Right ventricle myocardium inferior (tissue), 1 donor: Measurements from ENCODE around the gene ZMYND8. TPM values are rescaled to one million over a fixed set of nuclear protein-coding genes. Genes with fewer than 3 reads are reported as not detected.

Experiments
- ATAC-seq: fragments of 200-7000 bp; cut with Tn5 transposase; one replicate; pipeline ENCODE4 v1.9.1; 2020; ENCODE audit warnings: mild to moderate bottlenecking, moderate library complexity
- DNase-seq: peaks from one replicate; pipeline ENCODE4 v3.0.0; 2021; ENCODE audit errors: missing footprints
- intact Hi-C: fragments of 100-400 bp; cut with DNase I; formaldehyde crosslinking; loops from one replicate; pipeline ENCODE4 v1.11.0; 2022
- total RNA-seq: library from RNA; stranded (reverse); fragmentation: NEBNext Ultra II Directional; extraction: Animal tissue kit (Norgen Biotek cat#: 25700); gene quantifications from one replicate; pipeline ENCODE4 v1.2.1, GENCODE V29; 2021
- donor health status: DM: no; HTN: yes; CAD: no; lungs with severe emphysema.

ZMYND8 gene
- total RNA-seq, 1 donor from 2014 or later, result 36.1 TPM

- no peak for ATAC-seq
- intact Hi-C loops, result no loop called here
Measured at GRCh38 chr20:47346172-47346571, 10.3 kb downstream of the ZMYND8 start.

GRCh38 chr20:47345214-47345613 is 11.3 kb downstream of the ZMYND8 start:
- intact Hi-C loops, result no loop called here
- DNase-seq (no peak), ATAC-seq (no peak)

More at GRCh38 chr20:47346172-47346571, 10.3 kb downstream of the ZMYND8 start:
- DNase-seq, result no peak

- DNase-seq (no peak), ATAC-seq (no peak)
- intact Hi-C loops, result no loop called here
Measured at GRCh38 chr20:47343007-47343472, 13.5 kb downstream of the ZMYND8 start.

GRCh38 chr20:47338131-47338628 is 18.3 kb downstream of the ZMYND8 start:
- DNase-seq (no peak), ATAC-seq (peak; percentile 40)
- intact Hi-C loops, result no loop called here

- DNase-seq, result no peak
- ATAC-seq, result no peak
- intact Hi-C loops, result loop anchor here (2.0 kb wide), 1 partner anchor 13 kb away; no protein-coding TSS in a partner anchor
Measured at GRCh38 chr20:47337413-47337812, 19.1 kb downstream of the ZMYND8 start.

GRCh38 chr20:47336129-47336754 is 20.3 kb downstream of the ZMYND8 start:
- intact Hi-C loops, result loop anchor here (2.0 kb wide), 1 partner anchor 15 kb away; no protein-coding TSS in a partner anchor
- ATAC-seq (peak; percentile 62), DNase-seq (no peak)

GRCh38 chr20:47335251-47336128 is 21.0 kb downstream of the ZMYND8 start:
- no peak for DNase-seq
- intact Hi-C loops, result loop anchor here (2.0 kb wide), 1 partner anchor 15 kb away; no protein-coding TSS in a partner anchor
- no peak for ATAC-seq

- intact Hi-C loops, result no loop called here
- DNase-seq (no peak), ATAC-seq (peak; percentile 59)
Measured at GRCh38 chr20:47334022-47334551, 22.4 kb downstream of the ZMYND8 start.

- no peak for ATAC-seq
- DNase-seq, result no peak
- intact Hi-C loops, result no loop called here
Measured at GRCh38 chr20:47332381-47333206, 23.9 kb downstream of the ZMYND8 start.

- no peak for ATAC-seq
Measured at GRCh38 chr20:47330933-47331708, 25.4 kb downstream of the ZMYND8 start.

GRCh38 chr20:47330071-47330470 is 26.4 kb downstream of the ZMYND8 start:
- intact Hi-C loops, result no loop called here
- DNase-seq (no peak), ATAC-seq (no peak)

More at GRCh38 chr20:47330933-47331708, 25.4 kb downstream of the ZMYND8 start:
- intact Hi-C loops, result no loop called here
- no peak for DNase-seq

GRCh38 chr20:47328129-47328528 is 28.4 kb downstream of the ZMYND8 start:
- intact Hi-C loops, result no loop called here
- DNase-seq (no peak), ATAC-seq (no peak)

- no peak for DNase-seq
- intact Hi-C loops, result no loop called here
- no peak for ATAC-seq
Measured at GRCh38 chr20:47327711-47328110, 28.8 kb downstream of the ZMYND8 start.

GRCh38 chr20:47326658-47327268 is 29.7 kb downstream of the ZMYND8 start:
- ATAC-seq (no peak), DNase-seq (no peak)
- intact Hi-C loops, result no loop called here

GRCh38 chr20:47325242-47325641 is 31.3 kb downstream of the ZMYND8 start:
- DNase-seq, result no peak
- ATAC-seq, result no peak
- intact Hi-C loops, result no loop called here

GRCh38 chr20:47320990-47321805 is 35.3 kb downstream of the ZMYND8 start:
- no peak for DNase-seq

More at GRCh38 chr20:47320990-47321805, 35.3 kb downstream of the ZMYND8 start:
- no peak for ATAC-seq
- intact Hi-C loops, result no loop called here
